ENCODE measurements around the gene ST8SIA2.

ST8SIA2 gene

DNA sequence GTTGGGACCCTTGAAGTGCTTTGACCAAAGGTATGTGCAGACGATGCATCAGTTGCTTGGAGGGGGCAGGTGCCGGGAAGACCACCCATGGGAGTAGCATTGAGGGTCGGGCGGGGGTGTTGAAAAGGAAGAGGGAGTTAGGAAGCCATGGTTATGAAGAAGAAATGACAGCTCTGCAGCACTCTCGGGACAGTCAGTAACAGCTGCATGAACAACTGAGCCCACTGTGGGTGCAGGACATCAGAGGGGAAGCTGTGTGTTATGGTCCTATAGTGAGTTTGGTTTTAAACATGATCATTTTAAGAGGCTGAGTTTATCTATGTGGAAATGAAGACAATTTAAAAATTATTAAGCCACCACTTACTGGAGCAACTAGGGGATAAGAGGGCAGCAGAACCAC is 17.6 kb downstream of the ST8SIA2 start:
- TF ChIP-seq, protein P1, sequence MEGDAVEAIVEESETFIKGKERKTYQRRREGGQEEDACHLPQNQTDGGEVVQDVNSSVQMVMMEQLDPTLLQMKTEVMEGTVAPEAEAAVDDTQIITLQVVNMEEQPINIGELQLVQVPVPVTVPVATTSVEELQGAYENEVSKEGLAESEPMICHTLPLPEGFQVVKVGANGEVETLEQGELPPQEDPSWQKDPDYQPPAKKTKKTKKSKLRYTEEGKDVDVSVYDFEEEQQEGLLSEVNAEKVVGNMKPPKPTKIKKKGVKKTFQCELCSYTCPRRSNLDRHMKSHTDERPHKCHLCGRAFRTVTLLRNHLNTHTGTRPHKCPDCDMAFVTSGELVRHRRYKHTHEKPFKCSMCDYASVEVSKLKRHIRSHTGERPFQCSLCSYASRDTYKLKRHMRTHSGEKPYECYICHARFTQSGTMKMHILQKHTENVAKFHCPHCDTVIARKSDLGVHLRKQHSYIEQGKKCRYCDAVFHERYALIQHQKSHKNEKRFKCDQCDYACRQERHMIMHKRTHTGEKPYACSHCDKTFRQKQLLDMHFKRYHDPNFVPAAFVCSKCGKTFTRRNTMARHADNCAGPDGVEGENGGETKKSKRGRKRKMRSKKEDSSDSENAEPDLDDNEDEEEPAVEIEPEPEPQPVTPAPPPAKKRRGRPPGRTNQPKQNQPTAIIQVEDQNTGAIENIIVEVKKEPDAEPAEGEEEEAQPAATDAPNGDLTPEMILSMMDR (IDR thresholded peaks at IDR 0.05; ENCODE audit: low read depth, low read length, missing control alignments), result no peak
- no peak for DNase-seq (ENCODE audit: low read depth)
- no peak overlapping the region for H3K4me3 ChIP-seq (ENCODE audit: low read depth, low read length)
- in situ Hi-C loops (cut with HindIII; ENCODE audit: low sequenced_read_pairs), result no loop called here

DNA sequence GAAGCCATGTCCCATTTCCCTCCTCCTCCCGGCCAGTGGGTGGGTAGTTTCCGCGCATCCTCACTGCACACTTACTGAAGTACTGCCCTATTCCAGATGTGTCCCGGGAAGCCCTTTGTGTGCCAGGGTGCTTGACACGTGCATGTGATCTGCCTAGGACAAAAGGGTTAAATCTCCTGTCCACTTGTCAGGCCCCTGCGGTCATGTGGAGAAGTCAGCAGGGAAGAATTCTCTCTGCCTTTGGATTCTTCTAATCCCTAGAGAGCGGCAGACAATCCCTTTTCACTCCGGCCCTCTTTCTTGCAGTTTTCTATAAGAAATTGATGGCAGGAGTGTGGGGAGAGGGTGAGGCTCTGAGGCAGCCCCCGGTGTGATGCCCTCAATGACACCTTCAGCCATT is 19.8 kb downstream of the ST8SIA2 start:
- H3K4me3 ChIP-seq (ENCODE audit: low read depth, low read length), result no peak overlapping the region
- TF ChIP-seq, protein P1 (IDR thresholded peaks at IDR 0.05; ENCODE audit: low read depth, low read length, missing control alignments), result no peak
- DNase-seq (ENCODE audit: low read depth), result no peak
- in situ Hi-C loops (cut with HindIII; ENCODE audit: low sequenced_read_pairs), result no loop called here

DNA sequence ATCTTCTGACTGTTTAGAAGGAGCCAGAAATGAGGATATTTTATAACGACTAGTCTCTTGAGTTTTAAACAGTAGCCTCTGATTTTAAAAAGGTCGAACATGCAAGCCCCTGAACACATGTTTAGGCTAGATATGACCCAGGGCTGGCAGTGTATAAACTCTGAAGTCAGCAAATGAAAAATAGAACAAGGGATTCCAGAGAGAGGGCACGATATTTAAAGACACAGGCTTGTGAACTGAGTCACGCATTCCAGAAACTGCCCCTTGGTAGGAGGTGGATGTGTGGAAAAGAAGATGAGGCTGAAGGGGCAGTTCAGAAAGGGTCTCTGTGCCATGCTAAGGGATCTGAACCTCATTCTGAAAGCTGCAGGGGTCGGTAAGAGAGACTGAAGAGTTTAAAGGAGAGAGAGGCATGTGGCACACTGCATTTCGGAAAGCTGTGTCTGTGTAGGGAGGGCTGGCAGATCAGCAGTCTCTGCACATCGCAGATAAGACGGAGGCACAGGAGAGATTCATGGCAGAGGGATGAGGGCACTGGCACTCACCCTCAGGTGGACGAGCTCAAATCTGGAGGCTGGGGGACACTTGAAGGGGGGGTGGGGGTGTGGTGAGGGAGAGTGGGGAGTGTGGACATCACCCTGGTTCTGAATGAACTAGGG is 22.1 kb downstream of the ST8SIA2 start:
- no peak overlapping the region for H3K4me3 ChIP-seq (ENCODE audit: low read depth, low read length)
- no peak for DNase-seq (ENCODE audit: low read depth)
- in situ Hi-C loops (cut with HindIII; ENCODE audit: low sequenced_read_pairs), result no loop called here
- TF ChIP-seq, protein P1 (IDR thresholded peaks at IDR 0.05; ENCODE audit: low read depth, low read length, missing control alignments), result no peak

DNA sequence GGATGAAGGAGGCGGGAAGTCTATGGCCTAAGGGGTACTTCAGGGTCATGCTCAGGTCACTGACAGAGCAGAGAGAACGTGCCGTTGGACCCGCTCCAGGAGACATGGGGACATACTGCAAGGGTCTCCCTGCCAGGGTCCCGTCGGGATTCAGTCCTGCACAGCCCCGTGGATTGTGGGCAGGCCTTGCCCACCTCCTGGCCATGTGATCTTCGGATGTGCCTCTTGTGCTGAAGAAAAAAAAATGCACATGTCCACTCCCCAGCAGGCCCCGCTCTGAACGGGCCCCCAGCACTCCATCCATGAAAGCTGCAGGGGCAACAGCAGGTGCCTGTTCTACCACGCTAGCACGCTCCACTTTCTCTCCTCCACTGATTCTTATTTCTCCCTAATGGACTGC is 22.9 kb downstream of the ST8SIA2 start:
- TF ChIP-seq, protein P1 (IDR thresholded peaks at IDR 0.05; ENCODE audit: low read depth, low read length, missing control alignments), result no peak
- H3K4me3 ChIP-seq (ENCODE audit: low read depth, low read length), result no peak overlapping the region
- in situ Hi-C loops (cut with HindIII; ENCODE audit: low sequenced_read_pairs), result no loop called here
- no peak for DNase-seq (ENCODE audit: low read depth)

DNA sequence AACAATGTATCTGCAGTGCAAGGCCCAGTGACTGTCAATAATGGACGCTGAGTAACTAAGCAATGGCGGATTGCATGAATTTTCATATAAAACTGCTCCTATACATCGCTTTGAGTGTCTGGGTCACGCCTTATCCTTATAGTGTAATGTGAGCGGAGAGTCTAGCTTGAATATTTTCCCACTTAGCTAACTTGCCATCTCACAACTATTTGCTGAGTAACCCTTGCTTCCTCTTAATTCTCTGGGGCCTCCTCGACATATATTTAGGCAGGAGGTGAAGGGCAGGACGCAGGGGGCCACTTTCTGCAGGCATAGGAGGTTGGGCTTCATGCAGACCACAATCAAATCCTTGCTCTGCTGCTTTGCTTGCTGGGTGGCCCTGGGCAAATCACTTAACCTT is 24.0 kb downstream of the ST8SIA2 start:
- in situ Hi-C loops (cut with HindIII; ENCODE audit: low sequenced_read_pairs), result no loop called here
- DNase-seq (ENCODE audit: low read depth), result no peak
- TF ChIP-seq, protein P1 (IDR thresholded peaks at IDR 0.05; ENCODE audit: low read depth, low read length, missing control alignments), result no peak
- no peak overlapping the region for H3K4me3 ChIP-seq (ENCODE audit: low read depth, low read length)

DNA sequence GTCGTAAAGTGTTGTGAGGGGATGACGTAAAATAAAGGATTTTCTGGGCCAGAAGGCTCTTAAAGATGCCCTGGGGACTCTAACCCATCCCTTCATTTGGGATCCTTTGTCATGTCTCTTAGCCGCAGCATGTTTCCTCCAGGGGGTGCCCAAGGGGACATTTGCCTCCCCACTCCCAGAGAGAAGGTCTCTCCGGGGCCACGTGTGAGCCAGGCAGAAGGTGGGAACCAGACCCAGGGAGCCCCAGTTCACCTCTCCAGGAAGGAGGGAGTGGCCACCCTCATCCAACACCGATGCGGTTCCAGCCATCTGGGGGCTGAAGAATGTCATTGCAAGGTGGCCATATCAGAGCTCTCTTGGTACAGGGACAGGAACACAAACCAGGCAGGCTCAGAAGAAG is 25.2 kb downstream of the ST8SIA2 start:
- TF ChIP-seq, protein P1 (IDR thresholded peaks at IDR 0.05; ENCODE audit: low read depth, low read length, missing control alignments), result no peak
- DNase-seq (ENCODE audit: low read depth), result no peak
- in situ Hi-C loops (cut with HindIII; ENCODE audit: low sequenced_read_pairs), result no loop called here
- no peak overlapping the region for H3K4me3 ChIP-seq (ENCODE audit: low read depth, low read length)
